NCI-H187 treated with DMSO at 0.1 percent for 48 hours (cell line): ENCODE data around the gene QSOX1.

Experiments
- DNase-seq: peaks from one replicate; lab custom pipeline; 2025; lab: John Stamatoyannopoulos, UW

Gene QSOX1

GRCh38 chr1:180252638-180253536, 98.2 kb downstream of the QSOX1 start:
- no peak for DNase-seq
